ENCODE results near the gene WDR70.
"Not testable (repeated sequence)": the region's sequence is repeated elsewhere in the genome, so short reads cannot be mapped to it uniquely, and the experiment has no call there.

WDR70 gene

DNA sequence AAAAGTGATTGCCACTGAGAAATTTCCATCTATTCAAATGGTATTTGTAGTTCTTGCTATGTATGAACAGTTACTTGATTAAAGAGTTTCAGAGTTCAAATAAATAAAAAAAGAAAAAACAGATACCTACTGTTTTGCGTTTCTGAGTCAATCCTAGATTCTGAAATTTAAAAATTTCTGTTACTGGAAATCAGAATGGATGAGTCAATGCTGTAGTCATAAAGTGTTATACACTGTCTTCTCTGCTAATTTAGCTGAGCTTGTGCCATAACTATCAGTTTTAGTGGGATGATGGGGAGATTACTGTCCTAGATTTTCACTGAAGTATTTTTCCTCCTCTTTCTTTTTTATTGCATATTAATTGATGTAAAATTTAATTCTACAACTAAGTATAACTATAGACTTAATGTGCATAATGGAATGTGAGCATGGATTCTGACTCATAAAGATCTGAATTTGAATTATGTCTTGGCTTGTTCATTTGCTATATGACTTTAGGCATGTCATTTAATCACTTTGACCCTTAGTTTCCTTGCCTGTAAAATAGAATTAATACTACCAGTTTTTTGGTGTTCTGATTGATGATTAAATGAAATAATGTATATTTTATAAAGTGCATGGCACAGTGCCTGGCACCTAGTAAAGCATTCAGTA lies 75.4 kb downstream of the WDR70 start:
- not testable (repeated sequence) for DNase-seq (ENCODE audit: low read depth)

DNA sequence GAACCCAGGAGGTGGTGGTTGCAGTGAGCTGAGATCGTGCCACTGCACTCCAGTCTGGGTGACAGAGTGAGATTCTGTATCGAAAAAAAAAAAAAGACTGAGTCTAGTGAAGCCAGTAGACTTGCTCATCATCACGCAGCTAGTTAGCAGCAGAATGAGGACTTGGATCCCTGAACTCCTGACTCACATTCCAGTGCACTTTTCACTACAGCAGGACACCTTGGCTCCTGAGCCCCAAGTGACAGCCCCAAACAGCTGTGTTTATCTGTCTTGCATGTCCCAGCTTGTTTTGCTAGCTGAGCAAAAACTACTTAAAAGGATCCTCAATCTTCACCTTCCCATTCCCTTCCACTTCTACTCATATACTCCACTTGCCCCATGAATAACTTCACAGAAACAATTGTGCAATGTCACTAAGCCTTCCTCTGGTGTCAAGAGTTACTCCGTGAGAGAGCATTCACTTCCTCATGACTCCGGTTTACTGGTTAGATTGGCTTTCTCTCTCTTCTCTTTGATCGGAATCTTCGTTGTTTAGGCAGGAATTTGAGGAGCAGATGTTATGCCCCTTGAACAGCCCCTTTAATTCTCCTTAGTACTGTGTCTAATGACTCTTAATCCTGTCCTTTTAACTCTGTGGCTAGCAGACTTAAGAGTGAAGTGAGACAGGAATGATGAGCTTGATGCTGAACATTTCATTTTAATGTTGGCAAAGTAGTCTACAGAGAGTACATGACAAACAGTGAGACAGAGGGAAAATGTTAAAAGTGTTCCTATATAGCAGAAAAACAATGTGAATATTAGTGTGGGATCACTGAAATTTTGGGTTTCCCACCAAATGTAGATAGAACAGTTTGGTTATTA lies 84.3 kb downstream of the WDR70 start:
- not testable (repeated sequence) for DNase-seq (ENCODE audit: low read depth)

DNA sequence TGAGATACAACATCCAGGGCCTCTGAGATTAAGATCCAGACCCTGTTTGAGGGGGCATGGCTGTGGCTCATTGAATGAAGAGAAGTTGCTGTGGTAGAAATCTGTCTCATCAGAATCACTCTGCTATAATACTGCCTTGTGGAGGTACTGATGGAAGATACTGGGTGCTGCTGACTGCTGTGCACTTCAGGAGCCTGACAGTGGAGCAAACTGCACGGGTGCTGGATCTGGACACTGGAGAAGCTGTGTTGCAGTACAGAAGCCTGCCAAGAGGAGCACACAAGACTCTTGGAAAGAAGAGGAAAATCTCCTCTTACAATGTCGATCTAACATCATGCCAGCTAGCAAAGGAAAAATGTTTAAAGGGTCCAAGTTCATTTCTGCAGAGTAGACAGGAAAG lies 85.5 kb downstream of the WDR70 start:
- DNase-seq (ENCODE audit: low read depth), result not testable (repeated sequence)

DNA sequence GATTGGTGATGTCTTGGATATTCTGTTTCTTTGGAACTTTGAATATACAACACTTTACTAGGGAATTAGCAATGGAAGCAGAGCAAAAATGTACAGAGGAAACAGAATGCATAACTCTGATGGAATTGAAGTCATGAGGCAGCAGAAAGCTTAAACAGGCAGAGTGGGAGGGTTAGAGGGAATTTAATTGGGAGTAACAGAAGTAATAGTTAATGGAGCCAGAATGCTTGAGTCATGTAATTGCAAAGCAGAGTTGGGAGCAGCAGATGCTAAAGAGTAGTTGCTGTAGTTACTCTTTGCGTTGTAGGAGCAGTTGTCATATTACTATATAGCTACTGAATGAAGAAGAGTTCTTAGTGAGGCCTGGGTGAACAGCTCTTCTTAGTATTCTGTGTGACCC lies 90.3 kb downstream of the WDR70 start:
- DNase-seq (ENCODE audit: low read depth), result not testable (repeated sequence)

DNA sequence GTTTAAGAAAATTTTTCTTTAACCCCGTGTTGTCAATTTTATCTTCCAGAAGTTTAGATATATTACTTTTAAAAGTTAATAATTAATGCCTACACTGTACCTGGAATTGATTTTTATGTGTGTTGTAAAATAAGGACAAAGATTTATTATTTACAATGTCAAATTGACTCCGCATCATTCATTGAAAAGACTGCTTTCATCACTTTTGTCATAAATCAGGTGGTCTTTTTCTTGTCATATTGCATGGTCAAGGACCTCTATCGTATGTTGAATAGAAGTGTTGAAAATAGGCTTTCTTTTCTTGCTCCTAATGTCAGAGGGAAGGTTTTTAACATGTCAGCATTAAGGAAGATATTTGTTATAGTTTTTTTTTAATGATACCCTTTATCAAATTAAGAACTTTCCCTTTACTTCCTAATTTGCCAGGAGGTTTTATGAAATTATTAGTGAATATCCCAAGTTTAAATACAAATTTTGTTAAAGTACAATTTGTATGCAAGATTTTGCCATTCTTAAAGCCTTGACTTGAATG lies 92.6 kb downstream of the WDR70 start:
- no peak for DNase-seq (ENCODE audit: low read depth)

DNA sequence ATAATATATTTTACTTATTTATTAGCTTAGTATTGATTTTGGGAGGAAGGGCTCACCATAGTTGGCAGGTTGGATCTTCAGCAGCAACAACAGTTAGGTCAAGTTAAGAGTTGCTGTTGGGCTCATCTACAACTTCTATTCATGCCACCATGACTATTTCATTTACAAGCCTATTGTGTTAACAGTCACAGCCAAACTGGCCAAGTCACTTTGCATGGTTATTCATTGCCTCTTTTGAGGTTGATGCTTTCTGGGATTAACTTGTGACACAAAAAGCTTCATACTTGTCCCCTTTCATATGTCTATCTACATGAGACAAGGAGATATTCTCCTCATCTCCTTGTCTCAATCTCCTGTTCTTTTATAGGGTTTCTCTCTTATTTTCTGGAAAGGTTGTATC lies 98.3 kb downstream of the WDR70 start:
- DNase-seq (ENCODE audit: low read depth), result no peak

DNA sequence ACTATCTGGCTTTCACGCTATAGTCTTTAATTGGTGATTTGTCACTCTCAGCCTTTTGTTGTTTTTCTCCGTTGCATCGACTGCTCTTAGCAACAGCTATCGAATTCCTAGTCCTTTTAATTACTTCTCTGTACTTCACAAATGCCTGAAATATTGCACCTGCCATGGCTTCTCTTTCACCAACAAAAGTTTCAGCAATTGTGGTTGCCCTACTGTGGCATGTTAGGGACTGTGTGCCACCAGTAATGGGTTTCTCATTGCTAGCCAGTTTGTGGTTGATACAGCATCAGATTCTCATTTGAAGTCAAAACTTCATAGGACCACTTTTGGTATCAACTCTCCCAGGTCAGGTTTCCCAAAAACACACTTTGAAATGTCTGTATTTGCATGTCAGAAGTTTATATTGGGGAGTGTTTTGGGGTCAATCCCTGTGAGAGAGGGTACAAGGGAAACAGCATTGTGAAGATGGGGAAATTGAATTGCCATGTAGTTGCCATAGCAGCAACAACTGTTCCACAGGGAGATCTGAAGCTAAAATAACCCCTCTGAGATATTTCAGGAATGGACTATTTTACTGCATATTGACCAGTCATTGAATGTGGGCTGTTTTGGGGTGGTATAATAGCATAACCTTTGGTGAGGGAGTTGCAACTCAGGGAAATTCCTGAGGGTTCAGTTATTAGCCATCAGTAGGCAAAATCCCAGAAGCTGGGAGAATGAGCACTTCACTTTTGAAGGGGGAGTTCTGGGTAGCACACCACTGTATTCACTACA lies 99.2 kb downstream of the WDR70 start:
- no peak for DNase-seq (ENCODE audit: low read depth)

DNA sequence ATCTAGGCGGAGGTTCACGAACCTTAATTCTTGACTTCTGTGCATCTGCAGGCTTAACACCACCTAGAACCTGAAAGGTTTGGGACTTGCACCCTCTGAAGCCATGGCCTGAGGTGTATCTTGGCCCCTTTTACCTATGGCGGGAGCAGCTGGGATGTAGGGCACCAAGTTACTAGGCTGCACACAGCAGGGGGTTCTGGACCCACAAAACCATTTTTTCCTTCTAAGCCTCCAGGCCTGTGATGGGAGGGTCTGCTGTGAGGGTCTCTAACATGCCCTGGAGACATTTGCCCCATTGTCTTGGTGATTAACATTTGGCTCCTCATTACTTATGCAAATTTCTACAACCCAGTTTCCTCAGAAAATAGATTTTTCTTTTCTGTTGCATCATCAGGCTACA lies 102.3 kb downstream of the WDR70 start:
- DNase-seq (ENCODE audit: low read depth), result not testable (repeated sequence)

DNA sequence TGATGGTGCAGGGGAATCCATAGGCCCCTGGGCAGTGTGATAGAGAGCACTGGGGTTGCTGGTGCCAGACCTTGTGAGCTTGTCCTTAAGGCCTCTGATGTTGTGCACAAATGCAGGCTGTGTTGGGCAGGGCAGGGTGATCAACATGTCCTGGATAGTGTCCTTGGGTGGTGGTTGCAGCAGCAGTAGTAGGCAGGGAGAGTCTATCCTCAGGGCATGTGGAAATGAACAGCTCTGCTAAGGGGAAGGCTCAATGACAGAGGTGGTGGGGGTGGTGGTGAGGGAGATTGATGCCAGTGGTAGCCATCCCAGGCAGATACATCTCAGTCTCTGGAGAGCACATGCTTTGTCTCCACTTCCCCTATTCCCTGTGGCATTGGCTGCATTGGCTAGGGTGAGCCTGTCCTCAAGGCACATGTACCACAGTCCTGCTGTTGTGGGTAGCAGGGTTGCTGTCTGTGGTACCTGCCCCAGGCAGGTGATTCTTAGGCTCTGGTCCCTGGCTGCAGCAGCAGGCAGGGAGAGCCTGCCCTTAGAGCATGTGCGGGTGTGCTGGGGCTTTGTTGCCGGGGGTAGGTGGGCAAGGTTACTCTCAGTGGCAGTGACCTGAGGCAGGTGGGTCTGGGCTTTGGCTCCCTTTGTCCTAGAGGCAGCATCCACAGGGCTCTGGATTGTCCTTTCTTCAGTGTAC lies 111.1 kb downstream of the WDR70 start:
- no peak for DNase-seq (ENCODE audit: low read depth)

DNA sequence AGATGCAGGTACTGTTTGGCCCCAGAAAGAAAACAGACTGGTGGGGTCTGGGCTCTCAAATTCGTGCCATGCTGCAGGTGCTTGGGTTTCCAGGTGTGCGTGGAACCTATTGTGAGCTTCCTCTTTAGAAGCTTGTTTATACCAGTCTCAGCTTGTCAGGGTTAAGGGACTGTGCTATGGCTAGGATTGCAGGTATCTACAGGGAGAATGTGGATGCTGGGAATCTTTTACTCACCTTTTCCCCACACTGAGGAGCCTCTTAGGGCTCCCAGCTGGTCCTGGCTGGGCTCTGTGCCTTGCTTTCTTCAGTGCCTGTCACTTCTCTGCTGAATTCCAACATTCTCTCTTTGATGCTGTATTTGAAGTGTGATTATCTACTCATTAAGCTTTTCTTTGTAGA lies 111.8 kb downstream of the WDR70 start:
- no peak for DNase-seq (ENCODE audit: low read depth)

DNA sequence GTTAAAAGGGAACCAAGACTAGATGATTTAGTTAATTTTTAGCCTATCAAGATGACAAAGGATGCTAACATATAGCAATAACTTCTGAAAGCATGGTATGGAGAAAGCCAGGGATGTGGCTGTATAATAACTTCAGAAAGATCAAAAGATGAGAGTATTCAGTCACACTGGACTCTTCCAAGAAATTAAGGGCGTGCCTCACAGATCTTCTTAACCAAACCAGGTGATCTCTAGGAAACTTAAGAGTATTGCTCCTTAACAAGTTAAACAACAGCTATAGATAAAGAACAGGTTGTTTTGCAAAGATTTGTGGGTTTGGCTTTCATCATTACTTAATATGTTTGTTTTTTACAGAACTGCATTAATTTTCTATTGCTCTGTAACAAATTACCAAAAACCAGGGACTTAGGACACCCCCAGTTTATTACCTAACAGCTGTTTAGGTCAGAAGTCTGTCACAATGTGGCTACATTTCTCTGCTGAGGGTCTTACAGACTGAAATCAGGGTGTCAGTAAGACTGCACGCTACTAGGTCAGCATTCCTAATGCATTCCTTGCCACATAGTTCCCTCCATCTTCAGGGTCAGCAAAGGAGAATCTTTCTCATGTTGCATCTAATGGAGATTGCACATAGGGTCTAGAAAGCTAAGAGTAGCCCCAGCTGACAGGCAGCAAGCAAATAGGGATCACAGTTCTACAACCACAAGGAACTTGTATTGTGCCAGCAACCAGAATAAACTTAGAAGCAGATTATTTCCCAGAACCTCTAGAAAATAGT lies 113.8 kb downstream of the WDR70 start:
- no peak for DNase-seq (ENCODE audit: low read depth)

DNA sequence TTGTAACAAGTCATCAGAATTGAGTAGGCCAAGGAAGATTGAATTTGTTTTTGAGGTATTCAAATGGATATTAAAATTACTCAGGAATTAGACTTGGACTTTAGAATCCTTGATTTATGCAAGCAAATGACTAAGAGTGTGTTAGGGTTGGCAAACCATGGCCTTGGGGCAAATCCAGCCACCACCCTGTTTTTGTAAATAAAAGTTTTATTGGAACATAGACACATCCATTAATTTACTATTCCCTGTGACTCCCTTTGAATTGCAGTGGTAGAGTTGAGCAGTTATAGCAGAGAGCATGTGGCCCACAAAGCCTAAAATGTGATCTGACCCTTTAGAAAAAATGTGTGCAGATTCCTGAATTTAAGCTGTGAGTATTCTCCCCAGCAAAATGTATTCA lies 115.6 kb downstream of the WDR70 start:
- DNase-seq (ENCODE audit: low read depth), result no peak

DNA sequence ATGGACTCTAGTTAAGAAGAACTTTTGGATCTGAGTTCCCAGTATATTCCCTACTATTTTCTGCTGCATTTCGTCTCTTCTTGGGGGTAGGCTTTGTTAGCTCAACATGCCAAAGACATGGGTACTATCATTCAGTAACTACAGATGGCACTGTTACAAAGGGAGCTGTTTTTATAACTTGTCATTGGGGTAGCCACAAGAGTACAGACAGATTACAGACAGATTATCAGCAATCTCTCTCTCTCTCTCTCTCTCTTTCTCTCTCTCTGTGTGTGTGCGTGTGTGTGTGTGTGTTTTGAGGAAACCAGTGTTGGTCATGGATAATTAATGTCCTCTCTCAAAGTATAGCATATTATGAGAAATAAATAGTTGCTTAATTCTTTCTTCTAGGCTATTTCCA lies 116.1 kb downstream of the WDR70 start:
- no peak for DNase-seq (ENCODE audit: low read depth)

DNA sequence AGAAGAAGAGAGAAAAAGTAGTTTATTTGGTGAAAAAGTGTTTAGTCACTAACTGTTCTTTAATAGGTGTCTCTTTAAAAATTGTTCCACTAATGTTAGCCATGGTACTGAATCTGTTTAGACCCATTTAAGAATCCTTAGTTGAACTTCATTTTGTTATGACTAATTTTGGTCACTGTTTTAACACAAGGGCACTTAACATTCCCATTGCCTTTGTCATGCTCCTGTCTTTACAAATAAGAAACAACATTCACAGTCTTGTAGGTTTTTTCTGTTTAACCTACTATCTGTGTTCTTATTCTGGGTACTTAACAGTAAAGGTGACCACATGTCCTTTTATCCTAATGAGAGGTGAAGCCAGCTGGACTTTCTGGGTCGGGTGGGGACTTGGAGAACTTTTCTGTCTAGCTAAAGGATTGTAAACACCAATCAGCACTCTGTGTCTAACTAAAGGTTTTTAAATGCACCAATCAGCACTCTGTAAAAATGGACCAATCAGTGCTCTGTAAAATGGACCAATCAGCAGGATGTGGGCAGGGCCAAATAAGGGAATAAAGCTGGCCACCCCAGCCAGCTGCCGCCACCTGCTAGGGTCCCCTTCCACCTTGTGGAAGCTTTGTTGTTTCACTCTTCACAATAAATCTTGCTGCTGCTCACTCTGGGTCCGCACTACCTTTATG lies 116.7 kb downstream of the WDR70 start:
- no peak for DNase-seq (ENCODE audit: low read depth)

DNA sequence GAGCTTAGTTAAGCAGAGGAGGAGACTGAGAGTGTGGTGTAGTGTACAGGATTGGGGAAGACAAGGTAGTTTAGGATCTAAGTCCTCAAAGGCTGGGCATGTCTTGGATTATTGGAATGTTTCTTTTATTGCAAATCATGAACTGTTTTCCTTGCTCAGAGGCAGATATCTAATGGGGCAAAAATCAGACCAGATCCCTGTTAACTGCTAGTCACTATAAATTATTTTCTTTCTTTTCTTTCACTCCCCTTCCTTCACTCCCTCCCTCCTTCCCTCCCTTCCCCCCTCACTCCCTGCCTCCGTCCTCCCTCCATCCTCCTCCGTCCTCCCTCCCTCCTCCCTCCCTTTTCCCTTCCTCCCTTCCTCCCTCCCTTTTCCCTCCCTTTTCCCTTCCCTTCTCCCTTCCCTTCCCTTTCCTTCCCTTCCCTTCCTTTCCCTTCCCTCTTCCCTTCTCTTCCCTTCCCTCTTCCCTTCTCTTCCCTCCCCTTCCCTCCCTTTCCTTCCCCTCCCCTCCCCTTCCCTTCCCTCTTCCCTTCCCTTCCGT lies 117.9 kb downstream of the WDR70 start:
- DNase-seq (ENCODE audit: low read depth), result no peak

DNA sequence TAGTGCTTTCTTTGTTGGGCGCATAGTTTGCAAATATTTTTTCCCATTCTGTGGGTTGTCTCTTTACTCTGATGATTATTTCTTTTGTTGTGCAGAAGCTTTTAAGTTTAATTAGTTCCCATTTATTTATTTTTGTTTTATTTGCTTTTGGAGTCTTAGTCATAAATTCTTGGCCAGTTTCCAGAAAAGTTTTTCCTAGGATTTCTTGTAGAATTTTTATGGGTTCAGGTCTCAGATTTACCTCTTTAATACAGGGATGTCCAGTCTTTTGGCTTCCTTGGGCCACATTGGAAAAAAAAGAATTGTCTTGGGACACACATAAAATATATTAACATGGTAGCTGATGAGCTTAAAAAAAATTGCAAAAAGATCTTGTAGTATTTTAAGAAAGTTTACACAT lies 122.0 kb downstream of the WDR70 start:
- DNase-seq (ENCODE audit: low read depth), result no peak

DNA sequence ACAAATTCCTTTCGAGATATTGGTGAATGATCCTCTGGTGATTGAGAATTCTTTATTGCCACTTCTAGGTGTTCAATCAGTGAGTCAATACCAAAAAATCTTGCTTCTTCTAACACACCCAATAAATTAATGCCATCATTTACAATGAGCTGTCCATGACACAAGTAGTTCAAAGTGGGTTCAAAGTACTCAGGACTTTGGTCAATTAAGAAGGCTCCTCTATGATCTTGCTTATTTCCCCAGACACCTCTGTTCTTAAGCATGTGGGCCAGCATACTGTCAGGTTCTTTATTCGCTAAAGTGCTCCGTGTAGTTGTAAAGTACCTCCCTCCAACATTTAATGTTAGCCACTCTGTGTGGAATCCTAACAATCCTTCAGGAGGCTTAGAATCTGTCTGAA lies 127.1 kb downstream of the WDR70 start:
- DNase-seq (ENCODE audit: low read depth), result no peak

DNA sequence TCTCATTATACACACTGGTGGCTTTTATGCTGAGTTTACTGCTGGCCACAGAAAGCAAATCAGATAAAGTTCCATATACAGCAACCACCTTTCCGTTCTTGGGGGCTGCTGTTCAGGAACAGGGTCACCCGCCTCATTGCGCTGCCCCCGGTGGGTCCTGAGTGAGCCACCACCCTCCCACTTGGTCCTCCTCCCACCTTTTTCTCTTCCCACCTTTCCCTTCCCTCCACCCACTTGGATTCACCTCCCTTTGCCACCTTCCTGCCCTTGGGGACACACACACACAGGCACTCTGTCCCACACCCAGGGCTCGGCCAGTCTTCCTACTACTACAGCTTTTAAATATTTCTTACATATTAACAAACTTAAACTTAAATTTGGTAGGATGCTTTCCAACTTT lies 127.6 kb downstream of the WDR70 start:
- DNase-seq (ENCODE audit: low read depth), result no peak

DNA sequence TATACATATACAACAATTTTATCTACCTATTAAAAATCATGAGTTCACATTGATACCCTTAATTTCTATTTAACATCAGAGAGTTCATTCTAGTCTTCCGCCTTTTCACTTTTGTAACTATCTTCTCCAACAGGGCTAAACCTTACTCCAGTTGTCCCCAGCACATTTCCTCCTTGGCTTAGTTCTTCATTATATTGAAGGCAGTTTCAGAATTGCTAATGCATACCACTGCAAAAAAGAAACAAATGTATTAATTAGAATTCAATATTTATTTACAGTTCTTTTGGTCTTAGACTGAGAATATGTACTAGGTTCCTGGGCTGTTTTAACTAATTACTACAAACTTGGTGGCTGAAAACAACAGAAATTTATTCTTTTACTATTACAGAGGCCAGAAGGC lies 132.5 kb downstream of the WDR70 start:
- no peak for DNase-seq (ENCODE audit: low read depth)

DNA sequence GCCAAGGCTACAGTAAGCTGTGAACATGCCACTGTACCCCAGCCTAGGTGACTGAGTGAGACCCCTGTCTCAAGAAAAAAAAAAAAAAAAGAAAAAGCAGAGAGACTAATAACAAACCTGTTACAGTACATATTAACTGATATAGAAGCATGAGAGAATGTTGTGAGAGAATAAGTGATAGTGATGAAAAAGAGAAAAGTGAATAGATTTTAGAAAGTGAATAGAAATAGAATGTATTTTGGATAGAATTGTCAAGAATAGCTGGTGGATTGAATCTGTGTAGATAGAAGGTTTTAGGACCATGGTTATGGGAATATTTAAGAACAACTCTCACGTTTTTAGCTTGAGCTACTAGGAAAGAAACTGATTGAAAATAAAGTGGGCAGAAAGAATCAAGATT lies 135.8 kb downstream of the WDR70 start:
- DNase-seq (ENCODE audit: low read depth), result no peak
